ENCODE results near the gene SORBS2.

The SORBS2 gene

GRCh38 chr4:185772391-185773093, 39.5 kb downstream of the SORBS2 start:
- DNase-seq = no peak

- peak; percentile 71 for DNase-seq
These were observed 40.1 kb downstream of the SORBS2 start for GRCh38 chr4:185771711-185772390.

GRCh38 chr4:185767528-185767927, 44.5 kb downstream of the SORBS2 start:
- DNase-seq = no peak

- DNase-seq = peak; percentile 68
These were observed 47.1 kb downstream of the SORBS2 start for GRCh38 chr4:185764876-185765275.

- DNase-seq = no peak
These were observed 50.4 kb downstream of the SORBS2 start for GRCh38 chr4:185761352-185762235.

GRCh38 chr4:185758807-185759206, 53.2 kb downstream of the SORBS2 start:
- no peak for DNase-seq

- no peak for DNase-seq
These were observed 56.5 kb downstream of the SORBS2 start for GRCh38 chr4:185755451-185755850.

GRCh38 chr4:185754961-185755360, 57.0 kb downstream of the SORBS2 start:
- no peak for DNase-seq

- no peak for DNase-seq
These were observed 59.1 kb downstream of the SORBS2 start for GRCh38 chr4:185752872-185753271.

- no peak for DNase-seq
These were observed 62.1 kb downstream of the SORBS2 start for GRCh38 chr4:185749858-185750257.

- no peak for DNase-seq
These were observed 63.0 kb downstream of the SORBS2 start for GRCh38 chr4:185748901-185749390.

- DNase-seq = no peak
These were observed 66.1 kb downstream of the SORBS2 start for GRCh38 chr4:185745891-185746290.

- DNase-seq = no peak
These were observed 67.0 kb downstream of the SORBS2 start for GRCh38 chr4:185744946-185745345.

- no peak for DNase-seq
These were observed 67.5 kb downstream of the SORBS2 start for GRCh38 chr4:185744488-185744862.

GRCh38 chr4:185743722-185744487, 68.1 kb downstream of the SORBS2 start:
- DNase-seq = no peak

- no peak for DNase-seq
These were observed 69.2 kb downstream of the SORBS2 start for GRCh38 chr4:185742766-185743165.

- DNase-seq = no peak
These were observed 70.2 kb downstream of the SORBS2 start for GRCh38 chr4:185741795-185742194.

- DNase-seq = peak; percentile 68
These were observed 71.5 kb downstream of the SORBS2 start for GRCh38 chr4:185740471-185740873.

- DNase-seq = no peak
These were observed 73.2 kb downstream of the SORBS2 start for GRCh38 chr4:185738820-185739219.

GRCh38 chr4:185738038-185738552, 73.9 kb downstream of the SORBS2 start:
- DNase-seq = peak; percentile 97

GRCh38 chr4:185737489-185738037, 74.4 kb downstream of the SORBS2 start:
- no peak for DNase-seq

- no peak for DNase-seq
These were observed 75.1 kb downstream of the SORBS2 start for GRCh38 chr4:185736882-185737281.

Measured in fibroblast of skin of scalp (primary cell).